Smooth muscle cell (in vitro differentiated cells): ENCODE measurements around the gene PWWP2B. TPM values are rescaled to one million over a fixed set of nuclear protein-coding genes. Genes with fewer than 3 reads are reported as not detected.

Experiments used
- DNase-seq: peaks from one replicate; lab custom pipeline; 2025; ENCODE audit not compliant: unreplicated experiment; lab: John Stamatoyannopoulos, UW
- H2AFZ ChIP-seq: fragments of 200-600 bp; sonication (generic); 2 replicates; pipeline ENCODE4 v1.6.0; 2016; ENCODE audit warnings: antibody characterized with exemption, low read depth, mild to moderate bottlenecking
- H3F3A ChIP-seq: fragments of 200-600 bp; sonication (generic); 2 replicates; pipeline ENCODE4 v1.6.0; 2017; ENCODE audit warnings: antibody characterized with exemption, low read depth
- H3K27ac ChIP-seq: fragments of 200-600 bp; sonication (generic); 2 replicates; pipeline ENCODE4 v1.5.1; 2016; ENCODE audit warnings: low read depth, mild to moderate bottlenecking
- H3K27me3 ChIP-seq: fragments of 200-600 bp; sonication (generic); 2 replicates; pipeline ENCODE4 v1.6.1; 2016; ENCODE audit warnings: low read depth, mild to moderate bottlenecking
- H3K36me3 ChIP-seq: fragments of 200-600 bp; sonication (generic); 2 replicates; pipeline ENCODE4 v1.5.1; 2016; ENCODE audit warnings: low read depth
- H3K4me1 ChIP-seq: fragments of 200-600 bp; sonication (generic); 2 replicates; pipeline ENCODE4 v1.5.1; 2016; ENCODE audit warnings: low read depth
- H3K4me2 ChIP-seq: fragments of 200-600 bp; sonication (generic); 2 replicates; pipeline ENCODE4 v1.6.0; 2016; ENCODE audit warnings: mild to moderate bottlenecking
- H3K4me3 ChIP-seq: fragments of 200-600 bp; sonication (generic); 2 replicates; pipeline ENCODE4 v1.5.1; 2016; ENCODE audit warnings: mild to moderate bottlenecking
- H3K79me2 ChIP-seq: fragments of 200-600 bp; sonication (generic); 2 replicates; pipeline ENCODE4 v1.6.0; 2016; ENCODE audit warnings: low read depth, mild to moderate bottlenecking
- H3K9ac ChIP-seq: fragments of 200-600 bp; sonication (generic); 2 replicates; pipeline ENCODE4 v1.6.0; 2016; ENCODE audit warnings: low read depth
- H3K9me3 ChIP-seq: fragments of 200-600 bp; sonication (generic); replicated peaks from 2 replicates; pipeline ENCODE4 v1.5.1; 2016; ENCODE audit warnings: low read depth
- H4K20me1 ChIP-seq: fragments of 200-600 bp; sonication (generic); 2 replicates; pipeline ENCODE4 v1.6.0; 2016; ENCODE audit warnings: low read depth
- CTCF ChIP-seq: fragments of 200-600 bp; sonication (generic); IDR thresholded peaks from 2 replicates; pipeline ENCODE4 v1.5.1; 2017; ENCODE audit warnings: borderline replicate concordance, mild to moderate bottlenecking, antibody characterized with exemption; ENCODE audit not compliant: insufficient read depth, poor library complexity, severe bottlenecking
- WGBS: methylation state at CpG from one replicate; pipeline ENCODE4 v1.1.7; 2016; ENCODE audit warnings: low lambda C conversion rate; 5-methylcytosine and 5-hydroxymethylcytosine counted together
- polyA plus RNA-seq: library from polyadenylated mRNA; unstranded; fragments of >200 nt; fragmentation: Nextera tagmentation; extraction: Ambion mirVana; gene quantifications from 2 replicates; pipeline ENCODE4 v1.2.1, GENCODE V29; 2016
- total RNA-seq: library from RNA; depleted of rRNA; stranded (reverse); fragments of >200 nt; gene quantifications from 2 replicates; pipeline ENCODE4 v1.2.3, GENCODE V29; 2014

Gene PWWP2B
- total and polyA plus RNA-seq, 2 experiments from 2014 or later, result 8.3 to 13.2 TPM

GRCh38 chr10:132401401-132402118, 4.6 kb downstream of the PWWP2B start:
- peaks cover 5% of the 10 kb centered on the region for H3K4me1 ChIP-seq
- no peak for DNase-seq
- no peak overlapping the region for H3K4me3 ChIP-seq
- TF ChIP-seq CTCF, result no peak
- no peak overlapping the region for H2AFZ ChIP-seq
- no peak overlapping the region for H3K9ac ChIP-seq
- no peak overlapping the region for H3K4me2 ChIP-seq
- peaks cover 59% of the 10 kb centered on the region for H4K20me1 ChIP-seq
- H3K9me3 ChIP-seq, result no peaks in the 10 kb centered on the region
- H3F3A ChIP-seq, result no peaks in the 10 kb centered on the region
- 96% methylated on average over 20 of the region's 20 CpGs for WGBS
- peaks cover 48% of the 10 kb centered on the region for H3K79me2 ChIP-seq
- no peaks in the 10 kb centered on the region for H3K27me3 ChIP-seq
- H3K27ac ChIP-seq, result no peak overlapping the region
- no peaks in the 10 kb centered on the region for H3K36me3 ChIP-seq

GRCh38 chr10:132402781-132403241, 5.8 kb downstream of the PWWP2B start:
- no peaks in the 10 kb centered on the region for H3K9me3 ChIP-seq
- H3K9ac ChIP-seq, result no peak overlapping the region
- H3K27ac ChIP-seq, result no peak overlapping the region
- no peak overlapping the region for H3K4me3 ChIP-seq
- no peaks in the 10 kb centered on the region for H3K27me3 ChIP-seq
- peaks cover 59% of the 10 kb centered on the region for H4K20me1 ChIP-seq
- H2AFZ ChIP-seq, result no peak overlapping the region
- WGBS, result 89% methylated on average over 23 of the region's 24 CpGs
- H3F3A ChIP-seq, result no peaks in the 10 kb centered on the region
- no peak overlapping the region for H3K4me2 ChIP-seq
- no peak for TF ChIP-seq CTCF
- H3K79me2 ChIP-seq, result peaks cover 44% of the 10 kb centered on the region
- DNase-seq, result no peak
- H3K4me1 ChIP-seq, result peaks cover 4% of the 10 kb centered on the region
- no peaks in the 10 kb centered on the region for H3K36me3 ChIP-seq

GRCh38 chr10:132403511-132404168, 6.6 kb downstream of the PWWP2B start:
- Histone ChIP-seq H3K36me3 (no peaks in the 10 kb centered on the region), H3K79me2 (peaks cover 40% of the 10 kb centered on the region), H3K4me2 (no peak overlapping the region), H2AFZ (no peak overlapping the region), H3K4me1 (peaks cover 12% of the 10 kb centered on the region), H3K4me3 (no peak overlapping the region), H3F3A (no peaks in the 10 kb centered on the region), H3K27ac (peak overlapping the region; percentile 66), H3K9ac (no peak overlapping the region), H3K27me3 (no peaks in the 10 kb centered on the region), H4K20me1 (peaks cover 57% of the 10 kb centered on the region), H3K9me3 (no peaks in the 10 kb centered on the region)
- DNase-seq, result no peak
- TF ChIP-seq CTCF, result no peak
- WGBS, result 76% methylated on average over 24 of the region's 25 CpGs
